HG03342 (cell line): ENCODE measurements around the gene TMEM106A.
"Not testable (repeated sequence)": the region's sequence is repeated elsewhere in the genome, so short reads cannot be mapped to it uniquely, and the experiment has no call there.

Experiments
- ATAC-seq: cut with Tn5 transposase; IDR thresholded peaks from one replicate; pipeline ENCODE4 v1.9.1; 2021; ENCODE audit warnings: mild to moderate bottlenecking, moderate library complexity; ENCODE audit not compliant: unreplicated experiment

TMEM106A gene

DNA sequence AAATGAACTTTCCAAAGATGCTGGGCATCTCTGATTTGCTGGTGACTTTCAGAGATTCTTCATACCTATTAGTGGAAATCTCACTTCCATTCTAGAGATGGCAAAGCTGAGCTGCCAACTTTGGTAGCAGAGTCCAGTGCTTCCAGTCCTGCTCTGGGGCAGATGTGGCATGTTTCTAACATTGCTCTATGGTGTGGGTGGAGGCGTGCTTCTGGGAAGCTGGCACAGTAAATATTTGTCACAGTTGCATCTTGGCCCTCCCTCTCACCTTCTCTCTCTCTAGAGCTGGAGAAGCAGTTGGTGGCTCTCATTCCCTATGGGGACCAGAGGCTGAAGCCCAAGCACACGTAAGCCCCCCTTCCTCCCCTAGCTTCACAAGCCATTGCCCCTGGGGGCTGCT lies 1.9 kb downstream of the TMEM106A start:
- no peak for ATAC-seq

DNA sequence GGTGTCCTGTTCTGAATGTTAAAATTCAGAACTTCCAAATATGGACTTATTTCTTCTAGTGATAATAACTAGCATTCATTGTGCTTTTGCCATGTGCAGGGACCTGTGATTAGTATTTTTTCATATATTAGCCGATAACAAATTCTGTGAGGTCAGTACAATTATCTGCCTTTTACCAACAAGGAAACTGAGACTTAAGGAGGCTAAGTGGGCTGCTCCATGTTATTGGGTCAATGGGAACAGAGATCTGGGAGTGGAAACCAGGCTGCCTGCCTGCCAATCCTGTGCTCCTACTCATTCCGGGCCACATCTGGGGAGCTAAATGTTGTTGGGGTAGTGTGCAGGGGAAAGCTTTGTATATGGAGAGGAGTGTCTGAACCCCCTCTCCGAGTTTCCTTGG lies 3.7 kb downstream of the TMEM106A start:
- ATAC-seq, result no peak

- no peak for ATAC-seq
Measured at GRCh38 chr17:43216369-43216761, 4.7 kb downstream of the TMEM106A start.

DNA sequence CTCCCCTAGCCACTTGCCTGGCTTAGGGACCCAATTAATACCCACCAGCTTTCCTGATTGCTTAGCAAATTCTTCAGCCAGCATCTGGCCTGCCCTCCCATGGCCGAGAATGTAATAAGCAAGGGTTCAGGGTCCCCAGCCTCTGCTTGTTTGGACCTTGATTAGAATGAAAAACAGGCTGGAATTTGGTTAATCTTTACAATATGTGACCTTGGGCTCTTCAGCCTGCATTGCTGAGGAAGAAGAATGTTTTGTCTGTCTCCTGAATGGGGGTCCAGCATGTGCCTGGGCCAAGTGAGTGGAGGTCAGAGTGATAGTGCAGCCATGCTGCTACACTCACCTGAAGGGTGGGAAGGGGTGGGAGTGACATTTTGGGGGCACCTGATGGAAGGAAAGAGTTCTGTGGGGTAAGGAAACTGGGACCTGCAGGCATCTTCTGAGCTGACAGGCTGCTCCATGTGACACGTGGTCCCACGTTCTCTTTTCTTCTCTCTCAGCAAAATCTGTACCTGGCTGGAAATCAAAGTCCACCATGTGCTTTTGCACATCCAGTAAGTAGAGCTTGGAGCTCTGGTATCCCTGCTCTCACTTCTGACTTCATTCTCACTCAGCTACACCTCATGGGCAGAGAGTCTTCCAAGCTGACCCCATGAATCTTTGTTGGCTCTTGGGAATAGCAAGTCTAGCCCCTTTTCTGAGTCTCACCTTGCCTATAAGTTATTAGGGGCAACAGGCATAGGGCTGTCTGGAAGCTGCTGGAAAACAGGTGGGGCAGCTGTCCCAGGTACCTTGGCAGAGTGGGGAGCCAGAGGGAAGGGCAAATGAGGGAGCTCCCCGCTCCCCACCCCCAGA lies 5.3 kb downstream of the TMEM106A start:
- ATAC-seq, result no peak

- ATAC-seq, result no peak
Measured at GRCh38 chr17:43217614-43218087, 6.0 kb downstream of the TMEM106A start.

DNA sequence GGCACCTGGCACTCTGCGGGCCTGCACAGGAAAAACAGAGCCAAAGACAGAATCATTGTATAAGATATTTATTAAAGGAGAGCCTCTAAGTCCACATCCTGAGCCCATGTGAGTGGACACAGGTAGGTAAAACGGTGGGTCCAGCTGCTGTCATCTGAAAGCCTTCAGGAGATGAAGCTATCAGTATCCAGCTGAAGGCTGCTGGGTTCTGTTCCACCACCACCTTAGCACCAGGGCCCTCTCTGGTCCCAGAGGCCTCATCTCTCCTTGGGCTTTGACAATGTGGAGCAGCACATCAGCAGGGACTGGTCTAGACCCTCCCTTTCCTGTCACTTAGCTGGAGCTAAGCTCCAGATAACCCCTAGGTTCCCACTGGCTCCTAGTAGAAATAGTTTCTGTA lies 7.3 kb downstream of the TMEM106A start:
- ATAC-seq, result no peak

DNA sequence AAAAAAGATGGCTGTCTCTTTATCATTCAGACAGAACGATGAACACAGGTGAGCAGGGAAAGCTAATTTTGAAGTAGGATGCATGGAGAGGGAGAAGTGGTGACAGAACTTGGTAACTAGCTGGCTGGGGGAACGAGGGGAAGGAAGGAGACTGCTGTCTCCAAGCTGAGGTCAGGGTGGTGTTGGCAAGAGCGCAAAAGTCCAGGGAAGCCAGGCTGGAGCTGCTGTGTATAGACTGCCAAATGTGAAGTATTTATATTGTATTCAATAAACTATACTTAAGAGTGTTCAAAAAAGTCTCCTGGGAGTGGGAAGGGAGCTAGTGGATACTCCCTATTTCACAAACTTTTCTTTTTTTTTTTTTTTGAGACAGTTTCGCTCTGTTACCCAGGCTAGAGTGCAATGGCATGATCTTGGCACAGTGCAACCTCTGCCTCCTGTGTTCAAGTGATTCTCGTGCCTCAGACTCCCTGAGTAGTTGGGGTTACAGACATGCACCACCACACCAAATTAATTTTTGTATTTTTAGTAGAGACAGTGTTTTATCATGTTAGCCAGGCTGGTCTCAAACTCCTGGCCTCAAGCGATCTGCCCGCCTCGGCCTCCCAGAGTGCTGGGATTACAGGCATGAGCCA lies 8.2 kb downstream of the TMEM106A start:
- no peak for ATAC-seq

DNA sequence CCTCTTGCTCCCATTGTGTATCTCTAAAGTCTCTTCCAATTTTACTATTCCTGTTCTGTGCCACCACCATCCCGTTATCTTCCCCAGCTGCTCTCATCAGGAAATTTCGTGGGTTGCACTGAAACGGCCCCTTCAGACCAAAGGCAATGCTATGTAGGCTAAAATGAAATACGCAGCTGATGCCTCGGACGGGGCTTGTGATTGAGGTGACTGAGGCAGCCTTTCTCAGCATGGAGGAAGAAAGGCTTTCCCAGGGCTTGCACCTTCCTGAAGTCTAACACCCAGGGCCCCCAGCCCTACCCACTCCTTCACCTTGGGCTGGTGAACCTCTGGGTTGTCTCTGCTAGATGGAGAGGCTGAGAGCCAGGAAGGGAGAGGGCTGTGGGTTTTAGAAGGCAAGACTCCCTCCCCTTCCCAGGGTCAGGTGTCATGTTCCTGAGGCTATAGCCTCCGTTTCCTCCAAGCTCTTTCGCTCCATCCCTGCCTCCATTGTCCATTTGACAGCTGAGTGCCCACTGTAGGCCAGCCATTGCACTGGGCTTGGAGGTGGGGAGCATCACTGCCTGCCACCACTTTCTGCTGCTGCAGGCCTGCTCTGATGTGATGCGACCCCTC lies 8.9 kb downstream of the TMEM106A start:
- ATAC-seq, result no peak

DNA sequence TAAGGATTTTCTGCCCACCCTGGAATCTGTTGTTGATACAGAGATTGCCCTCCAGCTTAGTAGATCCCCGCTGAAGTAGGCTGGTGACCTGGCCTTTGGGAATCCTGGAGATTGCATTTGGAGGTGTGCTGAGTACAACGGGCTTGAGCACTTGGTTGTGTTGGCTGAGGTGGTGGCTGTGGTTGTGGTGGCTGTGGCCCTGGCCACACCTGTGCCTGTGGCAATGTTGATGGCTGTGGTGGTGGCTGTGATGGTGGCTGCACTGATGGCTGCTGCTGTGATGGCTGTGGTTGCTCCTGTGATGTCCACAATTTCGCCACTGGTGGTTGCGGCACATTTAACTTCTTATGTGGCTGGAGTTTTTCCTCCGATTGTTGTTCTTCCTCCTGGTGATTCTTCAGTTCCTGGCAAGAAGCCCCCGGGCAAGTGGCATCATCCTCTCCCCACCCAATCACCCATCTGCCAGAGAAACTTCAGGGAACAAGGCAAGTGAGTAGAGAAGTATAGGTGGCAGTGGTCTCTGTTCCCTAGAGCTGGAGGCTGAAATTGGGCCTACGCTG lies 12.6 kb downstream of the TMEM106A start:
- no peak for ATAC-seq

DNA sequence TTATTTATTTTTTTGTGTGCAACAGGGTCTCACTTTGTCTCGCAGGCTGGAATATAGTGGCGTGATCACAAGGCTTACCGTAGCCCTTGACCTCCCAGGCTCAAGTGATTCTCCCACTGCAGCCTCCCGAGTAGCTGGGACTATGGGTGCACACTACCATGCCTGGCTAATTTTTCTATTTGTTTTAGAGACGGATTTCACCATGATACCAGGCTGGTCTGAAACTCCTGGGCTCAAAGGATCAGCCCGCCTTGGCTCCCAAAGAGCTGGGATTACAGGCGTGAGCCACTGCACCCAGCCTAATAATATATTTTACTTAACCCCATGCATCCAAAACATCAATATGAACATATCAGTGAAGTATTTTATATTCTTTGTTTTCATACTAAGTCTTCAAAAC lies 14.7 kb downstream of the TMEM106A start:
- no peak for ATAC-seq

GRCh38 chr17:43228020-43228782 lies 16.5 kb downstream of the TMEM106A start, which contains the start of gene CCDC200:
Gene CCDC200, minus strand, starts transcription at chr17:43228623. Its CDS starts 69 bp downstream, at chr17:43228554.
- not testable (repeated sequence) for ATAC-seq

DNA sequence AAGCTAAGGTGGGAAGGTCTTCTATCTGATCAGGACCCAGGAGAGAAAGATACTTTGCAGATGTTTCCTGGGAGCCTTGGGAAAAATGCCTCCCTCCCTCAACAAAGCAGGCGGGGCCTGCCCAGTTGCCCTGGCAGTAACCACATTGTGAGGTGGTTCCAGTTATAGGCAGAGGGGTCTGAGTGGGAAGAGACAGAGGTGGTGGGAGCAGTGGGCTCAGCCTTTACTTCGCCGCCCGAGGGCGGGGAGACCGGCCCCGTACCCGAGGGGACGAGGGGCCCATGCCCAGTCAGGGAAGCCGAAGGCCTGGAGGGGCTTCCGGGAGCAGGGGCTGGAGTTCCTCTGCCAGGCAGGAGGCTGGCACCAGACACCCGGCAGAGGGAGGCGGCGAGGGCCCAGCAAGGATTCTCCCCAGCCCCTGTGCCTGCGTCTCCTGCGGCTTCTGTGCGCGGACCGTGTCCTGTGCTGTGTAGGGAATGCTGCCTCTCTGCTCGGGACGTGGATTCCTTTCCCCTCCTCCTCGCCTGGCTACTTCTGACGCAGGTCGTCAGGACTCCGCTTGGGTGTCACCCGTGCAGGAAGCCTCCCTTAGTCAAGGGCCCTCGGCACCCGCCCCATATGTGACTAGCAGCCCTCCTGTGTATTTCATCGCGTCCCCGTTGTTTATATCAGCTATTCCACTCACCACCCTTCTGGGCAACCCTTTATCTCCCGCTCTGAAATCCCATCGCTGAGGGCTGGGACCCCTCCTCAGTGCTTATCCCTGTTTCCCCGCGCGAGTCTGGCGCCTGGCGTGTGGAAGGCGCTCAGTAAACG lies 19.7 kb downstream of the TMEM106A start:
- not testable (repeated sequence) for ATAC-seq

DNA sequence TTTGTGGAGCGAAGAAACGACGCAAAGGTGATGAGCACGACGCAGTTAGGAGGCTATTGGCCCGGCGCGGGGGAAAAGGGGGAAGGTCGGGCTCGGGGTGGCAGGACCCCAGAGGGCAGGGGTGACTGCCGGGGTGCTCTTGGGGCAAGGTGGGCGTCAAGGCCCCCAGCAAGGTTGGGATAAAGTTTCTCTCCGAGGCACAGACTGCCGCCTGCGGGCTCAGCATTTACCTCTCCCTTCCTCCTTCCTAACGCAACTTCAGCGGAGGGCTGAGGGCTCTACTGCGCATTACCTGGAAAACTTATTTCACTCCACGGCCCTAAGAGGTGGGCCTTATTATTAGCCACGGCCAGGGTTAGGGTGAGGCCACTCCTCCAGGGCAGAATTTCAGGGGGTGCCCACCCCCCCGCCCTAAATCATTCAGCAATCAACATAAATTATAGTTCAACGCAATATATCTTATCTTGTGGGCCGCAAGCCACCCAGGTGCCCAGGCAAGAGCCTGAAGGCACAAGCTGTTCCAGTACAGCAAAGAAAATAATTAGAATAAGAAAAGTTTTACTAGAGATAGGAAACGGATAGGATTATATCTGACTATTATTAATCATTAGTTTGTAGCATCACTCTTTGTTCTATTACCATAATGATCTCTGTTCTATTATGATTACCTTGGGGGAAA lies 20.5 kb downstream of the TMEM106A start:
- not testable (repeated sequence) for ATAC-seq

GRCh38 chr17:43233263-43233662 lies 21.6 kb downstream of the TMEM106A start:
- ATAC-seq, result not testable (repeated sequence)

DNA sequence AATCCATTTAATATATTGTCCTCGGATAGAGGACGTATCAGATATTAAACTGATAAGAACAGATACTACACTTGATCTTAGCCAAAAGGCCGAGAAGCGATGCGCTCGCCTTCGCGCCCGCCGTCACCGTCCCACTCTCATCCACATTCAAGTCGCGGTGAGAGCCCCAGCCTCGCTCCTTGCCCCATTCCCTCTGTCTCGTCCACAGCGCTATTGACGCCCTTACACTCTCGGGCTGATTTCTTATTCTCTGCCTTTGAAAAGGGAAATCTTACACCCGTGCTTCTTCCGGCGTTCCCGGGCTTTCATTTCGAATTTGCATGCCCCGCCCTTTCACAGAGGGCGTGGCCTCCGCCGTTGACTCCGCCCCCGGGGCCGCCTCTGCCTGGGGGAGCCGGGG lies 22.2 kb downstream of the TMEM106A start, which contains the start of gene RNU2-1:
TSS of gene RNU2-1 (minus strand) at position 101 of the 400 bp plus-strand sequence.
- ATAC-seq, result not testable (repeated sequence)

DNA sequence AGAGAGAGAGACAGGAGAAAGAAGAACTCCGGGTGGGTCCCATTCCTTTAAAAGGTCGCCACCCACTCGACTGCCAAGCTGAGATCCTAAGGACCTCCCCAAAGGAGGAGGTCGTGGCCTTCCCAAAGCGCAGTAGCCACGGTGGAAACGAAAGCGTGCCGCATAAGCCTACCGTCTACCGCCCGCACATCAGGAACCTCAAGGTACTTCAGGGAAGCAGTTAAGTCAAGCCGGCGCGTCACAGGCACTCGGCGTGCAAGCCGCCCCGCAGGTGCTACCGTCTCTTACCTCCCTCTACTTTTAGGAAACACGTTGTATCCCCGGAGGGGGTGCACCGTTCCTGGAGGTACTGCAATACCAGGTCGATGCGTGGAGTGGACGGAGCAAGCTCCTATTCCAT lies 27.9 kb downstream of the TMEM106A start:
- ATAC-seq, result not testable (repeated sequence)

DNA sequence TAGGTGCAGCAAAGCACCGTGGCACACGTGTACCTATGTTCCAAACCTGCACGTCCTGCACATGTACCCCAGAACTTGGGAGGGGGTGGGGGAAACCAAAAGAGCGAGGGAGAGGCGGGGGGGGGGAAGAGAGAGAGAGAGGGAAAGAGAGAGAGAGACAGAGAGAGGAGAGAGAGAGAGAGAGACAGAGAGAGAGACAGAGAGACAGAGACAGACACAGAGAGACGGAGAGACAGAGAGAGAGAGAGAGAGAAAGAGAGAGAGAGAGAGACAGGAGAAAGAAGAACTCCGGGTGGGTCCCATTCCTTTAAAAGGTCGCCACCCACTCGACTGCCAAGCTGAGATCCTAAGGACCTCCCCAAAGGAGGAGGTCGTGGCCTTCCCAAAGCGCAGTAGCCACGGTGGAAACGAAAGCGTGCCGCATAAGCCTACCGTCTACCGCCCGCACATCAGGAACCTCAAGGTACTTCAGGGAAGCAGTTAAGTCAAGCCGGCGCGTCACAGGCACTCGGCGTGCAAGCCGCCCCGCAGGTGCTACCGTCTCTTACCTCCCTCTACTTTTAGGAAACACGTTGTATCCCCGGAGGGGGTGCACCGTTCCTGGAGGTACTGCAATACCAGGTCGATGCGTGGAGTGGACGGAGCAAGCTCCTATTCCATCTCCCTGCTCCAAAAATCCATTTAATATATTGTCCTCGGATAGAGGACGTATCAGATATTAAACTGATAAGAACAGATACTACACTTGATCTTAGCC lies 29.1 kb downstream of the TMEM106A start:
- not testable (repeated sequence) for ATAC-seq

DNA sequence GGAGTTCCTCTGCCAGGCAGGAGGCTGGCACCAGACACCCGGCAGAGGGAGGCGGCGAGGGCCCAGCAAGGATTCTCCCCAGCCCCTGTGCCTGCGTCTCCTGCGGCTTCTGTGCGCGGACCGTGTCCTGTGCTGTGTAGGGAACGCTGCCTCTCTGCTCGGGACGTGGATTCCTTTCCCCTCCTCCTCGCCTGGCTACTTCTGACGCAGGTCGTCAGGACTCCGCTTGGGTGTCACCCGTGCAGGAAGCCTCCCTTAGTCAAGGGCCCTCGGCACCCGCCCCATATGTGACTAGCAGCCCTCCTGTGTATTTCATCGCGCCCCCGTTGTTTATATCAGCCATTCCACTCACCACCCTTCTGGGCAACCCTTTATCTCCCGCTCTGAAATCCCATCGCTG lies 34.8 kb downstream of the TMEM106A start:
- not testable (repeated sequence) for ATAC-seq
